SK-N-SH treated with all-trans-retinoic acid at 6 μM for 48 hours (cell line): ENCODE results near the gene RECK.
"Not testable (repeated sequence)": the region's sequence is repeated elsewhere in the genome, so short reads cannot be mapped to it uniquely, and the experiment has no call there.

Experiments
- ATAC-seq: fragments of 200-7000 bp; cut with Tn5 transposase; 3 replicates; pipeline ENCODE4 v1.9.1; 2020; ENCODE audit warnings: mild to moderate bottlenecking, moderate library complexity
- BACH2 ChIP-seq: fragments of 250-450 bp; sonication (Bioruptor Pico); IDR thresholded peaks from 2 replicates; pipeline ENCODE4 v1.9.0; 2021; ENCODE audit warnings: mild to moderate bottlenecking, borderline replicate concordance
- CREB5 ChIP-seq: fragments of 250-450 bp; sonication (Bioruptor Pico); IDR thresholded peaks from 2 replicates; pipeline ENCODE4 v1.5.1; 2020; ENCODE audit warnings: low read depth, mild to moderate bottlenecking, moderate library complexity
- CSDC2 ChIP-seq: fragments of 250-450 bp; sonication (Bioruptor Pico); IDR thresholded peaks from 2 replicates; pipeline ENCODE4 v1.5.0; 2020; ENCODE audit warnings: mild to moderate bottlenecking, moderate library complexity
- CSRNP3 ChIP-seq: fragments of 250-450 bp; sonication (Bioruptor Pico); IDR thresholded peaks from 2 replicates; pipeline ENCODE4 v1.5.1; 2021; ENCODE audit warnings: mild to moderate bottlenecking, moderate library complexity
- ESRRG ChIP-seq: fragments of 250-450 bp; sonication (Bioruptor Pico); IDR thresholded peaks from 2 replicates; pipeline ENCODE4 v1.6.1; 2021; ENCODE audit warnings: mild to moderate bottlenecking
- GLIS3 ChIP-seq: fragments of 250-450 bp; sonication (Bioruptor Pico); IDR thresholded peaks from 2 replicates; pipeline ENCODE4 v1.5.0; 2020; ENCODE audit warnings: mild to moderate bottlenecking, moderate library complexity
- ISL1 ChIP-seq: fragments of 250-450 bp; sonication (Bioruptor Pico); IDR thresholded peaks from 2 replicates; pipeline ENCODE4 v2.1.2; 2022; ENCODE audit warnings: mild to moderate bottlenecking, moderate library complexity
- PATZ1 ChIP-seq: fragments of 250-450 bp; sonication (Bioruptor Pico); IDR thresholded peaks from 2 replicates; pipeline ENCODE4 v1.8.0; 2020; ENCODE audit warnings: mild to moderate bottlenecking, moderate library complexity, borderline replicate concordance
- POU6F1 ChIP-seq: fragments of 250-450 bp; sonication (Bioruptor Pico); IDR thresholded peaks from 2 replicates; pipeline ENCODE4 v1.8.0; 2021; ENCODE audit warnings: low read depth, mild to moderate bottlenecking, moderate library complexity, borderline replicate concordance
- RARB ChIP-seq: fragments of 250-450 bp; sonication (Bioruptor Pico); IDR thresholded peaks from 2 replicates; pipeline ENCODE4 v1.8.0; 2021; ENCODE audit warnings: mild to moderate bottlenecking, moderate library complexity
- TCF4 ChIP-seq: fragments of 250-450 bp; sonication (Bioruptor Pico); IDR thresholded peaks from 2 replicates; pipeline ENCODE4 v1.8.0; 2021; ENCODE audit warnings: mild to moderate bottlenecking, moderate library complexity, borderline replicate concordance
- TOX ChIP-seq: fragments of 250-450 bp; sonication (Bioruptor Pico); IDR thresholded peaks from 2 replicates; pipeline ENCODE4 v1.8.0; 2021; ENCODE audit warnings: mild to moderate bottlenecking, moderate library complexity, borderline replicate concordance
- ZC3H10 ChIP-seq: fragments of 250-450 bp; sonication (Bioruptor Pico); IDR thresholded peaks from 2 replicates; pipeline ENCODE4 v1.5.1; 2021; ENCODE audit warnings: mild to moderate bottlenecking, moderate library complexity
- ZFP3 ChIP-seq: fragments of 250-450 bp; sonication (Bioruptor Pico); IDR thresholded peaks from 2 replicates; pipeline ENCODE4 v1.5.0; 2020; ENCODE audit warnings: mild to moderate bottlenecking, moderate library complexity
- ZFP30 ChIP-seq: fragments of 450-650 bp; formaldehyde crosslinking; IDR thresholded peaks from 2 replicates; pipeline ENCODE4 v1.5.0; 2022; ENCODE audit warnings: mild to moderate bottlenecking, moderate library complexity
- ZNF565 ChIP-seq: fragments of 450-650 bp; formaldehyde crosslinking; conservative IDR thresholded peaks from 2 replicates; pipeline ENCODE4 v1.5.0; 2020; ENCODE audit warnings: low read depth, mild to moderate bottlenecking, moderate library complexity
- ZNF70 ChIP-seq: fragments of 450-650 bp; formaldehyde crosslinking; IDR thresholded peaks from 2 replicates; pipeline ENCODE4 v1.5.0; 2020; ENCODE audit warnings: mild to moderate bottlenecking, moderate library complexity
- ZNF8 ChIP-seq: fragments of 450-650 bp; formaldehyde crosslinking; IDR thresholded peaks from 2 replicates; pipeline ENCODE4 v1.5.0; 2020; ENCODE audit warnings: mild to moderate bottlenecking, moderate library complexity

Gene RECK

GRCh38 chr9:36154331-36154952 lies 117.7 kb downstream of the RECK start:
- TF ChIP-seq RARB (CRISPR knock-in tag), result no peak
- TF ChIP-seq CSDC2 (CRISPR knock-in tag), result peak; percentile 37; the same call in 1 of the 2 replicates
- peak; percentile 78 for ATAC-seq

DNA sequence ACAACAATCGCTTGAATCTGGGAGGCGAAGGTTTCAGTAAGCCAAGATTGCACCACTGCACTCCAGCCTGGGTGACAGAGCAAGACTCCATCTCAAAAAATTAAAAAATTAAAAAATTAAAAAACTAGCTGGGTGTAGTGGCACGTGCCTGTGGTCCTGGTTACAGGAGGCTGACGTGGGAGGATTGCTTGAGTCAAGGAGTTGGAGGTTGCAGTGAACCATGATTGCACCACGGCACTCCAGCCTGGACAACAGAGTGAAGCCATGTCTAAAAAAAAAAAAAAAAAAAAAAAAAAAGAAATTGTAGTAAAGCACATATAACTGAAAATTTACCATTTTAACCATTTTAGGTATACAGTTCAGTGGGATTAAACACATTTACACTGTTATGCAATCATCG lies 119.4 kb downstream of the RECK start:
- no peak for ATAC-seq
- TF ChIP-seq CSRNP3 (CRISPR knock-in tag) (no peak), ISL1 (no peak), GLIS3 (CRISPR knock-in tag) (no peak), ZFP30 (CRISPR knock-in tag) (no peak), ZFP3 (CRISPR knock-in tag) (no peak), PATZ1 (CRISPR knock-in tag) (no peak), ZNF565 (no peak), TCF4 (CRISPR knock-in tag) (no peak), ZNF8 (CRISPR knock-in tag) (no peak), CSDC2 (CRISPR knock-in tag) (no peak)
- TF ChIP-seq, all 23 proteins: peak for 0

DNA sequence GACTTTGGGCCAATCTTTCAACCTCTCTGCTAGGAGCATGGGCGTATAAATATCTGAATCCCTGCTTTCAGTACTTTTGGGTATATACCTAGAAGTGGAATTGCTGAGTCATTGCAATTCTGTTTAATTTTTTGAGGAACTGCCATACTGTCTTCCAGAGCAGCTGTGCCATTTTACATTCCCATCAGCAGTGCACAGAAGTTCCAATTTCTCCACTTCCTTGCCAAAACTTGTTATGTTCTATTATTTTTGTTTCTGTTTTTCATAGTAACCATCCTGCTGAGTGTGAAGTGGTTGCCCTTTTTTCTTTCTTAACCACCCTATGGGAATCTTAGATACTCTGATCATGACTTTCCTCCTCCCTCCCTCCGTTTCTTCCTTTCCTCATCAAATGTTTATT lies 121.4 kb downstream of the RECK start:
- no peak for ATAC-seq

DNA sequence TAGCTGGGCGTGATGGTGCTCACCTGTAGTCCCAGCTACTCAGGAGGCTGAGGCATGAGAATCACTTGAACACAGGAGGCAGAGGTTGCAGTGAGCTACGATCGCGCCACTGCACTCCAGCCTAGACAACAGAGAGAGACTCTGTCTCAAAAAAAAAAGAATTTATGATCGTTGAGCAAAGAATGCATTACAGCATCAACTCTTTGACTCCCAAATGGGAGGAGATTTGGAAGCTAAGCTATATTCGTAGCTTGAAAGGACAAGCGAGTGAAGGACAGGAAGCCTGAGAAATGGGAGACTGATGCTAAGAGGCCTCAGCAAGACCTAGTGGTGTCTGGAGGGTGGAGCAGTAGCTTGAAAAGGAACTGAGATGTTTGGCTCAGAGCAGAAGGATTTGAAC lies 122.2 kb downstream of the RECK start:
- no peak for ATAC-seq
- TF ChIP-seq TCF4 (CRISPR knock-in tag) (no peak), POU6F1 (CRISPR knock-in tag) (no peak)

More for the DNA sequence above, 121.4 kb downstream of the RECK start:
- TF ChIP-seq ESRRG (CRISPR knock-in tag) (no peak), TOX (no peak), CREB5 (CRISPR knock-in tag) (no peak), GLIS3 (CRISPR knock-in tag) (no peak), ZC3H10 (no peak), BACH2 (no peak), POU6F1 (CRISPR knock-in tag) (no peak), RARB (CRISPR knock-in tag) (no peak), TCF4 (CRISPR knock-in tag) (no peak), ZNF8 (CRISPR knock-in tag) (no peak), ZNF70 (CRISPR knock-in tag) (no peak)

- not testable (repeated sequence) for ATAC-seq
These were observed 122.8 kb downstream of the RECK start for GRCh38 chr9:36159509-36159908.

GRCh38 chr9:36160126-36160525 lies 123.4 kb downstream of the RECK start:
- not testable (repeated sequence) for ATAC-seq
